Measurements from ENCODE around the gene WIPF1. TPM values are rescaled to one million over a fixed set of nuclear protein-coding genes. Genes with fewer than 3 reads are reported as not detected.

Gene WIPF1
- polyA plus RNA-seq, 2 of the 4 experiments (the other 2 are of a cell fraction), result 16.4 to 20.1 TPM

- WGBS (ENCODE audit: missing lambda C conversion rate), result 90% methylated on average over 2 of the region's 2 CpGs
- H3K27ac ChIP-seq, result 0 out of 6 replicates have a peak overlapping the region, but pooled peaks of 1 of the 2 experiments have one; percentile 2
- DNase-seq (ENCODE audit: low read depth in 1 of 2, low spot score in 1 of 2) (no peak), FAIRE-seq (no peak), ATAC-seq (no peak)
- CTCF ChIA-PET, result interaction anchor here (0.9 to 1.5 kb wide), 4 partner anchors 11 to 82 kb away, joined by 3 to 4 read pairs (median 4); no protein-coding TSS in a partner anchor
- H3K9me3 ChIP-seq, result no peaks in the 10 kb centered on the region
- no peak overlapping the region for H3K4me2 ChIP-seq
- POLR2A ChIA-PET, result no interaction called here
- peaks cover 52% of the 10 kb centered on the region for H3K4me1 ChIP-seq
- no peak overlapping the region for H3K4me3 ChIP-seq
- TF ChIP-seq EHMT2 (IDR thresholded peaks at IDR 0.05; ENCODE audit: low read depth) (no peak), FOSL2 (IDR thresholded peaks at IDR 0.05) (no peak), FOSL2 (CRISPR knock-in tag; IDR thresholded peaks at IDR 0.05) (no peak), PHF8 (IDR thresholded peaks at IDR 0.05; ENCODE audit: borderline replicate concordance, low read depth) (no peak), CBX2 (IDR thresholded peaks at IDR 0.05; ENCODE audit: borderline replicate concordance, low read depth) (no peak), GATA3 (IDR thresholded peaks at IDR 0.05; ENCODE audit: borderline replicate concordance) (no peak), E2F6 (IDR thresholded peaks at IDR 0.05; ENCODE audit: borderline replicate concordance, low read depth) (no peak), CBX8 (IDR thresholded peaks at IDR 0.05) (no peak), CHD2 (IDR thresholded peaks at IDR 0.05; ENCODE audit: low read length, partially characterized antibody) (no peak), TFCP2L1 (CRISPR knock-in tag; IDR thresholded peaks at IDR 0.05) (no peak), NR3C1 (IDR thresholded peaks at IDR 0.05) (no peak), ATOH8 (CRISPR knock-in tag; IDR thresholded peaks at IDR 0.05; ENCODE audit: low read depth) (no peak), RAD21 (conservative IDR thresholded peaks at IDR 0.05 in 1 of 2, IDR thresholded peaks at IDR 0.05 in 1 of 2) (no peak)
These were observed 20.6 kb upstream of the WIPF1 start for GRCh38 chr2:174618179-174618578.

- peak overlapping the region; percentile 74; the same call in 1 of the 3 replicates for H3K4me2 ChIP-seq
- WGBS (ENCODE audit: missing lambda C conversion rate), result 76% methylated on average over 3 of the region's 3 CpGs
- ATAC-seq (no peak), FAIRE-seq (no peak), DNase-seq (ENCODE audit: low read depth in 1 of 2, low spot score in 1 of 2) (no peak)
- peak overlapping the region; percentile 4 to 41; a peak in 1 of 6 replicates for H3K27ac ChIP-seq
- POLR2A ChIA-PET, result no interaction called here
- peaks cover 52% of the 10 kb centered on the region for H3K4me1 ChIP-seq
- CTCF ChIA-PET, result interaction anchor here (0.9 to 1.5 kb wide), 3 partner anchors 66 to 82 kb away, joined by 4 read pairs; no protein-coding TSS in a partner anchor
- H3K9me3 ChIP-seq, result no peaks in the 10 kb centered on the region
- TF ChIP-seq MAZ (IDR thresholded peaks at IDR 0.05; ENCODE audit: borderline replicate concordance, low read depth, low read length), result no peak
- no peak for TF ChIP-seq NFE2L2 (conservative IDR thresholded peaks at IDR 0.05; ENCODE audit: low read length)
- no peak for TF ChIP-seq HOXB13 (CRISPR knock-in tag; IDR thresholded peaks at IDR 0.05; ENCODE audit: low read depth)
- TF ChIP-seq E2F6 (IDR thresholded peaks at IDR 0.05; ENCODE audit: borderline replicate concordance, low read depth), result no peak
- no peak for TF ChIP-seq HDAC2 (IDR thresholded peaks at IDR 0.05)
- TF ChIP-seq CHD2 (IDR thresholded peaks at IDR 0.05; ENCODE audit: low read length, partially characterized antibody), result no peak
- TF ChIP-seq TP53 (CRISPR knock-in tag; IDR thresholded peaks at IDR 0.05), result no peak
- TF ChIP-seq HEYL (CRISPR knock-in tag; IDR thresholded peaks at IDR 0.05), result no peak
- no peak for TF ChIP-seq PHF8 (IDR thresholded peaks at IDR 0.05; ENCODE audit: borderline replicate concordance, low read depth)
- TF ChIP-seq GATA3 (IDR thresholded peaks at IDR 0.05; ENCODE audit: borderline replicate concordance), result no peak
- no peak for TF ChIP-seq SREBF2 (IDR thresholded peaks at IDR 0.05)
- no peak for TF ChIP-seq HMGXB4 (CRISPR knock-in tag; IDR thresholded peaks at IDR 0.05; ENCODE audit: borderline replicate concordance)
- no peak overlapping the region for H3K4me3 ChIP-seq
These were observed 20.1 kb upstream of the WIPF1 start for GRCh38 chr2:174617718-174618117.

Measured in A549 (cell line).